Cerebellar cortex (tissue), 1 donor: Measurements from ENCODE around the gene KHDC1.
A peak's percentile ranks its signal among the peaks of the same experiment; 100 is the strongest.
"Not testable (repeated sequence)": the region's sequence is repeated elsewhere in the genome, so short reads cannot be mapped to it uniquely, and the experiment has no call there.

Source experiments
- DNase-seq: peaks from one replicate; pipeline ENCODE4 v3.0.0-alpha.2; 2015; ENCODE audit warnings: low spot score

KHDC1 gene

DNA sequence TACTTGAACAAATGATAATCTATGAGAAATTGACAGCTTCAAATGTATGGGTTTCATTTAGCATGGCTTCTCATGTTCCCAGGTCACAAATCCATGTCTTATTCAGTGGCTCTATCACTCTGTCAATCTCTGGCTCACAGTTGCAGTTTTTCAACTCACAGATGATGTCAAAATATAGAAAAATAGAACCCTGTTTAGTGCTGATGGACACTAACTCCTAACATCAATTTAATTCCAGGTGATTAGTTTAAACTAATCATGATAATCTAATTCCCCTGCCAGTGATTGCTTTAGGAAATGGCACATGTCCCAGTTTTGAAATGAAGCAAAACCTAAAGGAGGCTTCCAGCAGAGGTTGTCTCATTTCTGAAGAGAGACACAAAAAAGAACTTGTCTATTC, 13.0 kb downstream of the KHDC1 start:
- DNase-seq = no peak

DNA sequence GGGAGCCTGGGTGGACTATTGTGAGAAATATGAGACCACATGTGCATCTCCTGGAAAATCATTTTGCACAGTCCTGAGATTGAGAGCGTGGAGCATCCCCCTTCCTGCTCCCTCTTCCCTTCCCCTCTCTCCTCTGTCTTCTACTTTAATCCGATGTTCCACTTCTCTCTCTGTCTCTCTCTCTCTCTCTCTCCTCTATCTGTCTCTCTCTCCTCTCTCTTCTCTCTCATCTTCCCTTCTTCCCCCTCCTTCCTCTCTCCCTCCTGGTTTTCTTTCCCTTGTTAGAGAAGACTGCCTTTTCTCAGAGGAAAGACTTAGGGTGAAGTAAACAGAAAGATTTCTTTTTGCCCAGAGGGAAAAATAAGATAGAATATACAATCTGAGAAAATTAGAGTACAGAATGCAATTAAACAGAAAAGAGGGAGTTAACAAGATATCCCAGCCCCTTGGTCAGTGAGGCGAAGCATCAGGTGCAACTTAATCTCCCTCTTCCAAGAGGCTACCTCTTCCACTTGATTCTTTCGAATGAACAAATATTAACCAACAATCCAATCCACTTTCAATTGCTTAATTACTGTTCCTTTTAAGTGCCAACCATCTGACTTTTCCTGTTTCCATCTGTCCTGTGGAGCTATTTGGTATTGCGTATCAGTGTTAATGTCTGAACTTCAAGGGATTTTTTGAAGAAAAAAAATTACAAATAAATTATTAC, 14.6 kb downstream of the KHDC1 start:
- no peak for DNase-seq

GRCh38 chr6:73242001-73242400, 21.0 kb downstream of the KHDC1 start:
- DNase-seq = no peak

GRCh38 chr6:73240730-73241129, 22.3 kb downstream of the KHDC1 start:
- no peak for DNase-seq

DNA sequence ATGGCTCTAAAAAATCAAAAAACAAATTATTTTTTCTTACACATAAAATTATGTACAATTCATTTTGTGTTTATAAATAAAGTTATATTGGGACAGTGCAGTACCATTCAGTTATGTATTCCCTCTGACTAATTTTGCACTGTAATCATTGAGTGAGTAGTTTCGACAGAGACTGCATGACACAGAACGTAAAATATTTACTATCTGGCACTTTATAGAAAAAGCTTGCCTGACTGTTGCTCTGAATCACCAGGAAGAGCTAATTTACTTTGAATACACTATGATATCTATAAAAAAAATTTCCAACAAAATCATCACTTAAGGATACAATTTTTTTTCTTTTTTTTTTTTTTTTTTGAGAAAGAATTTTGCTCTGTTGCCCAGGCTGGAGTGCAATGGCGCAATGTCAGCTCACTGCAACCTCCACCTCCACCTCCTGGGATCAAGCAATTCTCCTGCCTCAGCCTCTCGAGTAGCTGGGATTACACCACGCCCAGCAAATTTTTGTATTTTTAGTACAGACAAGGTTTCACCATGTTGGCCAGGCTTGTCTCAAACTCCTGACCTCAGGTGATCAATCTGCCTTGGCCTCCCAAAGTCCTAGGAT, 26.7 kb downstream of the KHDC1 start:
- DNase-seq = no peak

DNA sequence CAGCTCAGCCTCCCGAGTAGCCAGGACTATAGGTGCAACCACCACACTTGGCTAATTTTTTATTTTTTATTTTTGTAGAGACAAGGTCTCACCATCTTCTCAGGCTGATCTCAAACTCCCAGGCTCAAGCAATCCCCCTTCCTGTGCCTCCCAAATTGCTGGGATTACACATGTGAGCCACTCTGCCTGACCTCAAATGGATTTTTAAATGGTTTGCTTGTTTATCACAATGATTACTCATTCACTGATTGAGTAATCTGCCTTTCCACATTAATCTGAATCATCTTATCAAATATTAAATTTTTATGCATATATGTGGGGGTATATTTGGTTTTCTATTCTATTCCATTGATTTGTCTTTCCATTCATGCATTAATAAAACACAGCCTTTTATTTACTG, 28.3 kb downstream of the KHDC1 start:
- no peak for DNase-seq

- peak; percentile 11 for DNase-seq
These were observed 29.0 kb downstream of the KHDC1 start for GRCh38 chr6:73233971-73234370.

- DNase-seq = no peak
These were observed 29.9 kb downstream of the KHDC1 start for GRCh38 chr6:73233048-73233447.

- DNase-seq = no peak
These were observed 31.0 kb downstream of the KHDC1 start for GRCh38 chr6:73231986-73232391.

- no peak for DNase-seq
These were observed 35.3 kb downstream of the KHDC1 start for GRCh38 chr6:73227606-73228255.

GRCh38 chr6:73225396-73225795, 37.6 kb downstream of the KHDC1 start, which contains the start of gene KHDC1L:
KHDC1L (minus strand) TSS chr6:73225496; CDS start chr6:73225408, 88 bp downstream.
- DNase-seq = no peak

DNA sequence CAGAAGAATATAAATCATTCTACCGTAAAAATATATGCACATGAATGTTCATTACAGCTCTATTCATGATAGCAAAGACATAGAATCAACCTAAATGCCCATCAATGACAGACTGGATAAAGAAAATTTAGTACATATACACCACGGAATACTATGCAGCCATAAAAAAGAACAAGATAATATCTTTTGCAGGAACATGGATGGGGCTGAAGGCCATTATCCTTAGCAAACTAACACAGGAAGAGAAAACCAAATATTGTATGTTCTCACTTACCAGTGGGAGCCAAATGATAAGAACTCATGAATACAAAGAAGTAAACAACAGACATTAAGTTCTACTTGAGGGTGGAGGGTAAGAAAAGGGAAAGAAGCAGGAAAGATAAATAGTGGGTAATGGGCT, 46.1 kb downstream of the KHDC1 start:
- DNase-seq = no peak

DNA sequence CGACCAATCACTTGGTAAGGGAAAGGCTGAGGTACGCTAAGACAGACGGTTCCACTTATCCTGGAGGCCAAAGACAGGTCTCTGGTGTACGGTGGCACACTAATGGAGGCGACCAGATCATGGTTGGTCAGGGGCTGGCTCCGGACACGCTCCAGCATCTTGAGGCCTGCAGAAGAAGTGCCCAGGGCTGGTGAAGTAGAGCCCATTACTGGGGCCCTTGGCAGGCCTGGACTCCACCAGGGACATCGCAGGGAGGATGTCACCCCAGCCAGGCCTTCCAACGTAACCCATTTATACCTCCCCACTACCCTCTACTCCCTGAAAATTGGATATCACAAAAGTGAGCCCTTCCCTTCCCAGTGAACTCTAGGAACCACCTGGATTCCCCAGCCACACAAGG, 53.9 kb downstream of the KHDC1 start:
- DNase-seq = no peak

DNA sequence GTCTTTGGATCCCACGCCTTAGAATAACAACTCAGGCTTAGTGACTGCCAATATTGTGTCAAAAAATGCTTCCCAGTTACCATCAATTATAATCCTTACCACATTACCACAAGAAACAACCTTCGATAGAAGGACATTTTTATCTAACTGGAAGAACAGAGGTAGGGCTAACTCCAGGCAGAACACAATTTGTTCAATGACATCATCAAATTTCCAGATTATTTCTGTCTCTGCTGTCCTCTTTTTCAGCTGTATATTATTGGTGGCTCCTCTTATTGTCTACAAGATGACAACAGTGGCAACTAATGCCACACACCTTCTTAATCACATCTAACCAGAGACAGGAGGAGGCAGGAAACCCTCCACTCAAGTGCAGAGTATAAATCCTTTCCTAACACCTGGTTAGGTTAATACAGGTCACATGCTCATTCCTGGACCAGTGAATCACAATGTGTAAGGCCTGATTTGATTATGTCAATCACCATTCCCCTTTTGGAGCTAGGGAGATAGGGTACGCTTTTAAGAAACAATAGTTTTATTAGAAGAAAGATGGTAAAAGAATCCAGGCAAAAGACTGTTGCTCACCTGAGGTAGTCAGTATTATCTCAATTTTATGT, 55.7 kb downstream of the KHDC1 start:
- no peak for DNase-seq

DNA sequence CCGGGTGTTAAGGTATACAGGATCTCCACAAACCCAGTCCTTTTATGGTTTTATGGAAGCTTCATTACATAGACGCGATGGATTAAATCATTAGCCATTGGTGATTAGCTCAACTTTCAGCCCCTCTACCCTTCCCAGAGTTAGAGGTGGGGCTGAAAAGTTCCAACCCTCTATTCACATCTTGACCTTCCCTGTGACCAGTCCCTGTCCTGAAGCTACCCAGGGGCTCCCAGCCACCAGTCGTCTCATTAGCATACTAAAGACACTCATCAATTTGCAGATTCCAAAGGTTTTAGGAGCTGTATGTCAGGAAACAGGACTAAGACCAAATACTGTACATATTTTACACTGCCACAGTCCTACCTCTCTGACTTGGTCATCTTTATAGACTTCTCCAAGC, 58.7 kb downstream of the KHDC1 start:
- no peak for DNase-seq

- DNase-seq = no peak
These were observed 59.9 kb downstream of the KHDC1 start for GRCh38 chr6:73203098-73203497.

GRCh38 chr6:73200735-73201134, 62.3 kb downstream of the KHDC1 start:
- DNase-seq = no peak

- DNase-seq = no peak
These were observed 62.7 kb downstream of the KHDC1 start for GRCh38 chr6:73200247-73200646.

DNA sequence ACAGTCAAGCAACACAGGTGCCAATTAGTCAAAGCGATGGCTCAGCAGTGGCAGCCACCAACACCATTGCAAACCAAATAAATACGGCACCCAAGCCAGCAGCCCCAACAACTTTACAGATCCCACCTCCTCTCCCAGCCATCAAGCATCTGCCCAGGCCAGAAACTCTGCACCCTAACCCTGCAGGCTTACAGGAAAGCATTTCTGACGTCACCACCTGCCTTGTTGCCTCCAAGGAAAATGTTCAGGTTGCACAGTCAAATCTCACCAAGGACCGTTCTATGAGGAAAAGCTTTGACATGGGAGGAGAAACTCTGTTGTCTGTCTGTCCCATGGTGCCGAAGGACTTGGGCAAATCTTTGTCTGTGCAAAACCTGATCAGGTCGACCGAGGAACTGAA, 68.3 kb downstream of the KHDC1 start:
- no peak for DNase-seq

GRCh38 chr6:73193302-73193701, 69.7 kb downstream of the KHDC1 start:
- not testable (repeated sequence) for DNase-seq
